Stimulated activated CD8-positive, alpha-beta memory T cell treated with anti-CD3 and anti-CD28 coated beads, Interleukin-12 subunit alpha, Interleukin-12 subunit beta, amount 100 ng/mL, for 24 hours (primary cell): Measurements from ENCODE around the gene MOGAT2.
A peak's percentile ranks its signal among the peaks of the same experiment; 100 is the strongest.
"Not testable (repeated sequence)": the region's sequence is repeated elsewhere in the genome, so short reads cannot be mapped to it uniquely, and the experiment has no call there.

Experiments used
- DNase-seq: peaks from one replicate; pipeline ENCODE4 v3.0.0-alpha.2; 2020; ENCODE audit errors: extremely low read depth

Gene MOGAT2

DNA sequence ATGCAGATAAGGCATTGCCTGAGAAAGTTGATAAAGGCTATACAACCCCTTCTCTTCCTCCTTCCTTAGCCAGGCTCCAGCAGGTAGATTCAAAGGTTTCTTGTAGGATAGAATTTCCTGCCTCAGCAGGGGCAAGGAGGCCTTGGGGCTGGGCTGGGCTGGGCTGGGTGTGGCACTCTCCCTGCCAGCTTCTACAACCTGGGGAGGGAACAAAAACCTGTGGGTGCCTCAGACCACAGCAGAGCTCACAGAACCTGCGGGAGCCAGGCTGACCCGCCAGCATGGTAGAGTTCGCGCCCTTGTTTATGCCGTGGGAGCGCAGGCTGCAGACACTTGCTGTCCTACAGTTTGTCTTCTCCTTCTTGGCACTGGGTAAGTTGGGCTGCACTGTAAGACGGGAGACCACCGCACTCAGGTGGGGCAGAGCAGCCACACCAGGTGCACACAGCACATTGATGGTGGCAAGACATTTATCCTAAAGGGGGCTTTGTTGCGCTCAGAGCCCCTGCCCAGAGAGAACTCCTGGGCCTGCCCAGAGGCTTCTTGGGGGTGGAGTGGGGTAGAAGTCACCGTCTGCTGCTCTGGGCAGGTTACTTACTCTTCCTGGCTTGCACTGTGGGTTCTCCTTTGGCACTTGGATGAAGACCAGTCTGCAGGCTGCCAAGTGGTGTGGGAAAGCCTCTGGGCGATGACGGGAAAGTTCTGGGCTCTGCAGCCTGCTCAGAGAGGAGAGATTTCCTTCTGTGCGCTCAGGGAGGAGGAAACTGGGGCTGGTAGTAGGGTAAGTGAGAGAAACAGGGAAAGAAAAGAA, at the start of gene MOGAT2:
Gene MOGAT2 (plus strand): TSS at position 231 of the 811 bp plus-strand sequence. CDS start 51 bp downstream, at position 282.
- no peak for DNase-seq

- no peak for DNase-seq
These were observed 49.0 kb upstream of the MOGAT2 start, which contains the start of gene MAP6 for GRCh38 chr11:75668451-75669297. Gene MAP6, minus strand, starts transcription at chr11:75669038. Its CDS starts 669 bp downstream, at chr11:75668369.

GRCh38 chr11:75673977-75674582, 43.6 kb upstream of the MOGAT2 start:
- DNase-seq: no peak

DNA sequence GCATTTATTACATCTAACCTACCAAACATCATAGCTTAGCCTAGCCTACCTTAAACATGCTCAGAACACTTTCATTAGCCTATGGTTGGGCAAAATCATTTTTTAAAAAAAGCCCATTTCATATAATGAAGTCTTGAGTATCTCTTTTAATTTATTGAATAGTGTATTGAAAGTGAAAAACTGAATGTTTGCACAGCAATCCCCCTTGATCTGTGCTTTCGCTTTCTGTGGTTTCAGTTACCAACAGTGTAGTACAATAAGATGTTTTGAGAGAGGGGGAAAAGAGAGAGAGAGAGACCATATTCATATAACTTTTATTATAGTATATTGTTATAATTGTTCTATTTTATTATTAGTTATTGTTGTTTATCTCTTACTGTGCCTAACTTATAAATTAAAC, 40.4 kb upstream of the MOGAT2 start:
- DNase-seq: no peak

- DNase-seq: no peak
These were observed 39.7 kb upstream of the MOGAT2 start for GRCh38 chr11:75677909-75678308.

- DNase-seq: no peak
These were observed 38.9 kb upstream of the MOGAT2 start for GRCh38 chr11:75678620-75679259.

GRCh38 chr11:75679566-75679965, 38.1 kb upstream of the MOGAT2 start:
- DNase-seq: no peak

DNA sequence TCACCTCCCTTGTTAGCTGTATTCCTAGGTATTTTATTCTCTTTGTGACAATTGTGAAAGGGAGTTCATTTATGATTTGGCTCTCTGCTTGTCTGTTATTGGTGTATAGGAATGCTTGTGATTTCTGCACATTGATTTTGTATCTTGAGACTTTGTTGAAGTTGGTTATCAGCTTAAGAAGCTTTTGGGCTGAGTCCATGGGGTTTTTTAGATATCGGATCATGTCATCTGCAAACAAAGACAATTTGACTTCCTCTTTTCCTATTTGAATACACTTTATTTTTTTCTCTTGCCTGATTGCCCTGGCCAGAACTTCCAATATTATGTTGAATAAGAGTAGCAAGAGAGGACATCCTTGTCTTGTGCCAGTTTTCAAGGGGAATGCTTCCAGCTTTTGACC, 33.8 kb upstream of the MOGAT2 start:
- not testable (repeated sequence) for DNase-seq

- DNase-seq: no peak
These were observed 27.6 kb upstream of the MOGAT2 start for GRCh38 chr11:75689863-75690609.

GRCh38 chr11:75691804-75692203, 25.8 kb upstream of the MOGAT2 start:
- no peak for DNase-seq

GRCh38 chr11:75697906-75698581, 19.6 kb upstream of the MOGAT2 start:
- no peak for DNase-seq

DNA sequence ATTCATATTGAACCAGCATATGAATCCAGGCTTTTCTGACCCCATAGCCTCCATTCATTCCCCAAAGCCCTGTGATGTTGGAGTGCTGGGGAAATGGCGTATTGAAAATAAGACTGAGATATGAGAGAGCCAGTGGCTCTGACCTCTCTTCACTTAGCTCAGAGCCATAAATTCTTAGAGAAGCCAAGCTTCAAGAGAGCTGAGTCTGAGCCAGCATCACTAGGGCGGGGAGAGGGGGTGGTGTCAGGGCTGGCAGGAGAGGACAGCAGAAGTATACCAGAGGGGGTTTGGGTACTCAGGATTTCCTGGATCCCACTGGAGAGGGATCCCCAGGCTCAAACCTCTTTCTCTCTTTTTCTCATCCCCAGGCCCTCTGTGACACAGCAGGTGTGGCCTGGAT, 16.7 kb upstream of the MOGAT2 start:
- DNase-seq: no peak

DNA sequence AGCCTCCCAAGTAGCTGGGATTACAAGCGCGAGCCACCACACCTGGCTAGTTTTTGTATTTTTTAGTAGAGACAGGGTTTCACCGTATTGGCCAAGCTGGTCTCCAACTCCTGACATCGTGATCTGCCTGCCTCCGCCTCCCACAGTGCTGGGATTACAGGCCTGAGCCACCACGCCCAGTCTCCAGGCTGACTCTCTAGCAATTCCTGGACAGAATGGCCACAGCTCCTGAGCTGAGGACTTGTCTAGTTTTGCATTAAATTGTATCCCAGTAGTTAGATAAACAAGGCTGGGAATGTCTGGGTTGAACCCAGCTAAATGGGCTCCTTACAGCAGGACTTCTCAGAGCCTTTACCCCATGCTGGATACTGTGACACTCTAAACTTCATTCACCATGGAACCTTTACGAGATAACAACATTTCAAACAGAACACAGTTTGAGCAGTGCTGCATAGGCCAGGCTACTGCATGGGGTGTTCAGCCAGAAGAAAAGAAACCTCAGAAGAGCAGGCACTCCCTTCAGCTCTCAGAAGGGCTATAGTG, 13.9 kb upstream of the MOGAT2 start:
- DNase-seq: no peak

- DNase-seq: no peak
These were observed 12.1 kb upstream of the MOGAT2 start for GRCh38 chr11:75705541-75705940.

GRCh38 chr11:75706260-75706729, 11.3 kb upstream of the MOGAT2 start:
- peak; percentile 25 for DNase-seq

GRCh38 chr11:75714211-75714610, 3.4 kb upstream of the MOGAT2 start:
- no peak for DNase-seq

- DNase-seq: no peak
These were observed 1.9 kb upstream of the MOGAT2 start for GRCh38 chr11:75715688-75716087.

DNA sequence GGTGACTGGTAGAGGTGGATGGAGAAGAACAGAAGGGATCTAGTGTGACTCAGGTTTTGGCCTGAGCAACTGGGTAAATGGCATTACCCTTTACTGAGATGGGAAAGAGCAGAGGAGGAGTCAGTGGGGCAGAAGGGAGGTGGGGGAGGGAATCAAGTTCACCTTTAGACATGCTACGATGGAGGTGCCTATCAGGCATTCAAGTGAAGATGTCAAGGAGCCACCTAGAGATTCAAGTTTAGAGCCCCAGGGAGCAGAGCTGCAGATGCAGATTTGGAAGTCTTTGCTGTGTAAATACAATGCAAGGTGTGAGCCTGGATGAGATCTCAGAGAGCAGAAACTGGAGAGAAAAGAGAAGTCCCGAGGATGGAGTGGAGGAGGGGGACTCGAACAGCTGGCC, 979 bp upstream of the MOGAT2 start:
- no peak for DNase-seq

GRCh38 chr11:75718419-75719339, 1.0 kb downstream of the MOGAT2 start:
- no peak for DNase-seq
